Vein endothelial cell (primary cell): ENCODE data around the gene EFNA2. TPM values are rescaled to one million over a fixed set of nuclear protein-coding genes. Genes with fewer than 3 reads are reported as not detected.

Experiments
- total RNA-seq: library from RNA; depleted of rRNA; stranded (reverse); fragments of >200 nt; gene quantifications from 2 replicates; pipeline ENCODE4 v1.2.3, GENCODE V29; 2012

EFNA2 gene
- 0.57 and 1.3 TPM in 2 replicates for total RNA-seq

DNA sequence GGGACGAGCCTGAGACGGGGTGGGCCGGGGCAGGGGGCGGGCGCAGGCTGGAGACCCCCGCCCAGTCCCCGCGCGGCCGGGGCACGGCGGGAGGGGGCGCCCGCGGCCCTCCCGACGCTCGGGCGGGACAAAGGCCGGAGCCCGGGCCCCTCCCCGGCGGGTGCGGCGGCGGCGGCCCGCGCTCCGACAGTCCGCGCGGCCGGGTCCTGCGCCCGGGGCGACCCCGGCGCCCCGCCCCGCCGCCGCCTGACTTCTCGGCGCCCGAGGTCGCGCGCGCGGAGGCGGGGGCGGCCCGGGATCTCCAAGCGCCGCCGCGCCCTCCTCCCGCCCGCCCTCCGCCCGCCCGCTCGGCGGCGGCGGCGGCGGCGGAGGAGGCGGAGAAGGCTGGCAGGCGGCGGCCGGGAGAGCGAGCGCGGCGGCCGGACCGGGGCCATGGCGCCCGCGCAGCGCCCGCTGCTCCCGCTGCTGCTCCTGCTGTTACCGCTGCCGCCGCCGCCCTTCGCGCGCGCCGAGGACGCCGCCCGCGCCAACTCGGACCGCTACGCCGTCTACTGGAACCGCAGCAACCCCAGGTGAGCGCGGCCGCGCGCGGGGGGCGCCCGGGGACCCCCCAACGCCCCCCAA, at the start of gene EFNA2:
Gene EFNA2, plus strand, starts transcription at position 137 of the 624 bp plus-strand sequence. Its CDS starts 296 bp downstream, at position 433.

DNA sequence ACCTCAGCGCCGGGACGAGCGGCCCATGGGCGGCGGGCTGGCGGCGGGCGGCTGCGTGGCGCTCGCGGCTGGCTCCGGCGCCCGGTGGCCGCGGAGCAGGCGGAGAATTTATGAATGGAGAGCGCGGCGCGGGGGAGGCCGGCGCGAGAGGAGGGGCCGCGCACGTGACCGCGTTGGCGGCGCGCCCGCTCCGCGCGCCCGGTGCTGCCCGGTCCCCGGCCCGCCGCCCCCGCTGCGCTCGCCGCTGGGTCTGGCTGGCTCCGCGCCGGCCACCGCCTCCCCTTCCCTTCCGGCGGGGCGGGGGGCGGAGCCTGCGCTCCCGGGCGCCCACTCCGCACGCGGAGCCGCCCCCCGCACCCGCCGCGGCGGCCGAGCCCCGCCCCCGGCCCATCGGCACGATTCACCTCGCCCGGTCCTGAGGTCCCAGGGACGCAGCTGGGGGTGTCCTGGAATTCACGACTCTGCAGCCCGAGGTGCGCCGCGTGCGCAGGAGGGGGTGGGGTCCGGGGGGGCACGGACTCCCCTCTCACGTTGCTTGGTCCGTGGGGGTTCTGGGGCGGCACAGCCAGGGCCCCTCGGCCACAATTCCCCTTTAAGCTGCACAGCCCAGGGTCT, 47.8 kb upstream of the EFNA2 start, which contains the start of gene CBARP:
Gene CBARP, minus strand, starts transcription at position 252 of the 615 bp plus-strand sequence. CDS start 1,905 bp downstream, outside the sequence.

DNA sequence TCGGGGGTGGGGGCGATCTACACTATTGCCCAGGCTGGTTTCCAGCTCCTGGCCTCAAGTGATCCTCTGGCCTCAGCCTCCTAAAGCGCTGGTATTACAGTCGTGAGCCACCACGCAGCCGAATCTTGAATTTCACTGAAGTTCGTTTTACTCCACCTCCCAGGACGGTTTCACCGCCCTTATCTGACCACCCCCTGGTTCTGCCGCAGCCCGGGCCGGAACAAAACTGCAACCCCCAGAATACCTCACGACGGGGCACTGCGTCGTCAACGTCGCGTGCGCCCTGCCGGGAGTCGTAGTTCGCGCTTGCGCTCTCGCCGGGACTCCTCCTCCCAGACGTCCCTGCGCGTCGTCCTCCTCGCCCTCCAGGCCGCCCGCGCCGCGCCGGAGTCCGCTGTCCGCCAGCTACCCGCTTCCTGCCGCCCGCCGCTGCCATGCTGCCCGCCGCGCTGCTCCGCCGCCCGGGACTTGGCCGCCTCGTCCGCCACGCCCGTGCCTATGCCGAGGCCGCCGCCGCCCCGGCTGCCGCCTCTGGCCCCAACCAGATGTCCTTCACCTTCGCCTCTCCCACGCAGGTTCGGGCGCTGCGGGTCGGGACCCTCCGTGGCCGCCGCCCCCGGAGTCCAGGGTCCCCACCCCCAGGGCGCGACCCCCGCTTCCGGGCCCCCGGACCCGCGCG, 44.1 kb upstream of the EFNA2 start, which contains the start of gene ATP5F1D:
Gene ATP5F1D, plus strand, starts transcription at position 335 of the 679 bp plus-strand sequence. Its CDS starts 100 bp downstream, at position 435.

DNA sequence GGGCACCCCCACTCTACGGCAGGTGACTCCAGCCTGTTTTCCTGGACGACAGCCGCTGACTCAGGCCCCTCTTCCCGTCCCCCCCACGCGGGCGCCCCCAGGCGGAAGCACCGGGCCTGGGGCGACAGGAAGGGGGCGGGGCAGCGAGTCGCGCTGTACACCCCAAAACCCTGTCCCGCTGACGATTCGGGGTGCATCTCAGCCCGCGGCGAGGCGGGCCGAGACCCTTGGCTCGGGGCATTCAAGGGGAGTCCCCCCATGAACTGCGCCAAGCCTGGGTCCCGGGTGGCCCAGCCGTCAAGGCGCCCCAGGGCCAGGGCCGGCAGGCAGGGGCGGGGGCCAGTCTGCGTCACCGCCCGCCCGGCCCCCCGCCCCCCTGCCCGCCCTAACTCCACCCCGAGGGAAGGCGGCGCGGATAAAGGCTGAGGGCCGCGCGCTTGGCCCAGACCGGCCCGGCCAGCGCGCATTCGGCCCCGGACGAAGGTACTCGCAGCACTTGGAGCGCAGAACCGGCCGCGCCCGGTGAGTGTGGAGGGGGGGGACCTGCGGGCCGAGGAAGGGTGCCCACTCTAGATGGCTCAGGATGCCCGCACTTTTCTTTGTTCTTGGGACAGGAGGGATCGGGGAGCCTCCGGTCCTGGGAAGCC, 37.4 kb upstream of the EFNA2 start, which contains the start of gene MIDN:
Gene MIDN, plus strand, starts transcription at position 445 of the 647 bp plus-strand sequence. CDS start 1,714 bp downstream, outside the sequence.

DNA sequence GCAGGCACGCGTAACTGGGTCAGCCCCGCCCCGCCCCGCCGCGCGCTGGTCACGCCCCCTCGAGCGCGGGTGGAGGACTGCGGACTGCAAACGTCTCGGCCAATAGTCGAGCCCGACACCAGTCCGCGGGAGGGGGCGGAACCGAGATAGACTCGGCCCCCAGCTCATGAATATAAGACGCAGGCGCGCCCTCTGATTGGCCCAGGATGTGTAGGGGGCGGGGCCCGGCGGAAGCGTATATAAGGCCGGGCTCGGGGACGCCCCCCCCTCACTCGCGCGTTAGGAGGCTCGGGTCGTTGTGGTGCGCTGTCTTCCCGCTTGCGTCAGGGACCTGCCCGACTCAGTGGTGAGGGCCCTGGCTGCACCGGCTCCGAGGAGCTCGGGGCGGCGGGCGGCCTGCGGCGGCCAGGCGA, 16.6 kb upstream of the EFNA2 start, which contains the start of gene CIRBP:
Gene CIRBP, plus strand, starts transcription at position 268 of the 413 bp plus-strand sequence. CDS start 1,602 bp downstream, outside the sequence.

DNA sequence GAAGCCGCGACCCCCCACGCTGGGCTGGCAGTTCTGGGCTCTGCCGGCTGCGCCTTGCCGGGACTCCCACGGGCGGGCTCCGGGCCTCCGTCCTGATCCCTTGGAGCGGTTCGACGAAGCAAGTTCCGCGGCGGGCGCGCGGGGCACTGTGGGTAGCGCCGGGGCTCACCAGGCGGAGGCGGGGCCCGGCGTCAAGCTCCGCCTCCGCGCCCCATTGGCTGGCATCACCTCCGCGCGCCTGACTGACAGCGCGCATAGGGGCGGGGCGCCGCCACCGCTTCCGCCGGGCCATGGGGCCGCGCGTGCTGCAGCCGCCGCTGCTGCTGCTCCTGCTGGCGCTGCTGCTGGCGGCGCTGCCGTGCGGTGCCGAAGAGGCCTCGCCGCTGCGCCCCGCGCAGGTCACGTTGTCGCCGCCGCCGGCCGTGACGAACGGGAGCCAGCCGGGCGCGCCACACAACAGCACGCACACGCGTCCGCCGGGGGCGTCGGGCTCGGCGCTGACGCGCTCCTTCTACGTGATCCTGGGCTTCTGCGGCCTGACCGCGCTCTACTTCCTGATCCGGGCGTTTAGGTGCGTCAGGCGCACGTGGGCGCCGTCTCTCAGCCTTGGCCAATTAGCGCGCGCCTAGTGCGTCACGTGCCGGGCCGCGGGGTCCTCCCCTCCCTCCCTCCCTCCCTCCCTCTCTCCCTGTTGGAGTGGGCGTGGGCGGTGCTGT, 10.3 kb upstream of the EFNA2 start, which contains the start of gene FAM174C:
Gene FAM174C, plus strand, starts transcription at position 271 of the 716 bp plus-strand sequence. Its CDS starts 20 bp downstream, at position 291.

Other genes with a start within 250 kb of the EFNA2 start
- 7.6 and 10.1 TPM in 2 replicates for gene ABCA7, start 245.8 kb upstream of the EFNA2 start, total RNA-seq
- 13.1 and 17.6 TPM in 2 replicates for gene ARHGAP45, start 218.7 kb upstream of the EFNA2 start, total RNA-seq
- 148 and 173 TPM in 2 replicates for gene POLR2E, start 190.5 kb upstream of the EFNA2 start, total RNA-seq
- gene GPX4, start 181.9 kb upstream of the EFNA2 start, total RNA-seq = 418 and 553 TPM in 2 replicates
- gene SBNO2, start 111.6 kb upstream of the EFNA2 start, total RNA-seq = 38.4 and 40.5 TPM in 2 replicates
- 71.0 and 85.6 TPM in 2 replicates for gene STK11, start 80.1 kb upstream of the EFNA2 start, total RNA-seq
- 6.4 and 7.2 TPM in 2 replicates for gene CBARP, start 47.9 kb upstream of the EFNA2 start, total RNA-seq
- 18.0 and 24.8 TPM in 2 replicates for gene ATP5F1D, start 44.1 kb upstream of the EFNA2 start, total RNA-seq
- gene MIDN, start 37.3 kb upstream of the EFNA2 start, total RNA-seq = 23.3 and 24.8 TPM in 2 replicates
- gene CIRBP, start 16.5 kb upstream of the EFNA2 start, total RNA-seq = 308 and 317 TPM in 2 replicates
- gene FAM174C, start 10.3 kb upstream of the EFNA2 start, total RNA-seq = 24.7 and 32.7 TPM in 2 replicates
- 54.9 and 59.0 TPM in 2 replicates for gene NDUFS7, start 98.0 kb downstream of the EFNA2 start, total RNA-seq
- 20.1 and 31.0 TPM in 2 replicates for gene GAMT, start 115.7 kb downstream of the EFNA2 start, total RNA-seq
- gene DAZAP1, start 121.7 kb downstream of the EFNA2 start, total RNA-seq = 63.0 and 78.0 TPM in 2 replicates
- gene RPS15, start 152.5 kb downstream of the EFNA2 start, total RNA-seq = 657 and 725 TPM in 2 replicates
- gene APC2, start 164.2 kb downstream of the EFNA2 start, total RNA-seq = under 0.01 and 0.10 TPM in 2 replicates
- gene C19orf25, start 193.3 kb downstream of the EFNA2 start, total RNA-seq = 26.4 and 31.4 TPM in 2 replicates
- gene PCSK4, start 204.5 kb downstream of the EFNA2 start, total RNA-seq = 1.5 and 1.6 TPM in 2 replicates
- gene REEP6, start 205.3 kb downstream of the EFNA2 start, total RNA-seq = 0.86 and 0.98 TPM in 2 replicates
- gene ADAMTSL5, start 227.1 kb downstream of the EFNA2 start, total RNA-seq = 0.65 TPM in 1 of 2 replicates, not detected in the other
- gene PLK5, start 238.2 kb downstream of the EFNA2 start, total RNA-seq = not detected in 2 replicates